Loucy (cell line): ENCODE measurements around the gene OVOL1.

ENCODE experiments used
- CTCF ChIP-seq: fragments of 200-600 bp; sonication (generic); conservative IDR thresholded peaks from 2 replicates; pipeline ENCODE4 v1.5.1; 2014; ENCODE audit warnings: mild to moderate bottlenecking, antibody characterized with exemption, low read length
- EZH2phosphoT487 ChIP-seq: fragments of 200-600 bp; IDR thresholded peaks from 2 replicates; pipeline ENCODE4 v1.6.1; 2018; ENCODE audit warnings: antibody characterized with exemption, mild to moderate bottlenecking, moderate library complexity, borderline replicate concordance

GRCh38 chr11:65842144-65842543 lies 55.3 kb downstream of the OVOL1 start:
- TF ChIP-seq CTCF (no peak), EZH2phosphoT487 (no peak)
